ENCODE results near the gene ARHGAP10. TPM values are rescaled to one million over a fixed set of nuclear protein-coding genes. Genes with fewer than 3 reads are reported as not detected.

Gene ARHGAP10
- total RNA-seq, 1 donor from 2014 or later: 10.9 TPM

DNA sequence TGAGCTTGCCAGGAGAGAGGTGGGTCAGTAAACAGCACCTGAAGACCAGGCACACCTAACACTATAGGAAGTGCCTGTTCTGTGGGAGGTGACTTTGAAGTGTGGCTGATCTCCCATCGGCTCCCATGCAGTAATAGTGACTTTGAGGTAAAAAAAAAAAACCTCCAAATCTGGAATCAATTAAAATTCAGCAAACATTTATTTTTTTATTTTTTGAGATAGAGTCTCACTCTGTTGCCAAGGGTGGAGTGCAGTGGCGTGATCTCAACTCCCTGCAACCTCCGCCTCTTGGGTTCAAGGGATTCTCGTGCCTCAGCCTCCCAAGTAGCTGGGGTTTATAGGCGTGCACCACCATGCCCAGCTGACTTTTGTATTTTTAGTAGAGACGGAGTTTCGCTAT is 32.4 kb downstream of the ARHGAP10 start:
- no peak overlapping the region for H3K4me3 ChIP-seq (ENCODE audit: low read depth, low read length)
- DNase-seq (ENCODE audit: low read depth): no peak
- TF ChIP-seq, protein P1, sequence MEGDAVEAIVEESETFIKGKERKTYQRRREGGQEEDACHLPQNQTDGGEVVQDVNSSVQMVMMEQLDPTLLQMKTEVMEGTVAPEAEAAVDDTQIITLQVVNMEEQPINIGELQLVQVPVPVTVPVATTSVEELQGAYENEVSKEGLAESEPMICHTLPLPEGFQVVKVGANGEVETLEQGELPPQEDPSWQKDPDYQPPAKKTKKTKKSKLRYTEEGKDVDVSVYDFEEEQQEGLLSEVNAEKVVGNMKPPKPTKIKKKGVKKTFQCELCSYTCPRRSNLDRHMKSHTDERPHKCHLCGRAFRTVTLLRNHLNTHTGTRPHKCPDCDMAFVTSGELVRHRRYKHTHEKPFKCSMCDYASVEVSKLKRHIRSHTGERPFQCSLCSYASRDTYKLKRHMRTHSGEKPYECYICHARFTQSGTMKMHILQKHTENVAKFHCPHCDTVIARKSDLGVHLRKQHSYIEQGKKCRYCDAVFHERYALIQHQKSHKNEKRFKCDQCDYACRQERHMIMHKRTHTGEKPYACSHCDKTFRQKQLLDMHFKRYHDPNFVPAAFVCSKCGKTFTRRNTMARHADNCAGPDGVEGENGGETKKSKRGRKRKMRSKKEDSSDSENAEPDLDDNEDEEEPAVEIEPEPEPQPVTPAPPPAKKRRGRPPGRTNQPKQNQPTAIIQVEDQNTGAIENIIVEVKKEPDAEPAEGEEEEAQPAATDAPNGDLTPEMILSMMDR (conservative IDR thresholded peaks at IDR 0.05; ENCODE audit: low read depth, low read length): no peak

DNA sequence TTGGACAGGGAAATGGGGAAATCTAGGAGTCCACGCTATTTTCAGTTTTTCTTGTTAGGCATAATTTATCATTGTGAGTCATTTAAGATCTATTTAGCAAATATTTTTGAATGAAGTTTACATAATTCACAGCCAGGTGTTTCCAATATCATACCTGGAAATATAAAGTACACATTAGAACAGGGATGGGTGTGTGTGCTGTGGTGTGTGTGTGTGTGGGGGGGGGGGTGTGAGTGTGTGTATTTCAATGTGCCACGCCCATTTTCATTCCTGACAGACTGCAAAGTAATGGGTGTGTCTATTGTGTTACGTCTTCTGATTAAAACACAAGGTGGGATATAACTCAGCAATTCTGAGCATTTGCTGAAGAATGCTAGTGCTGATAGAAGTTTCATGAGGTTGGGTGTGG is 33.2 kb downstream of the ARHGAP10 start:
- no peak for DNase-seq (ENCODE audit: low read depth)
- no peak overlapping the region for H3K4me3 ChIP-seq (ENCODE audit: low read depth, low read length)
- TF ChIP-seq, protein P1 (conservative IDR thresholded peaks at IDR 0.05; ENCODE audit: low read depth, low read length): no peak

DNA sequence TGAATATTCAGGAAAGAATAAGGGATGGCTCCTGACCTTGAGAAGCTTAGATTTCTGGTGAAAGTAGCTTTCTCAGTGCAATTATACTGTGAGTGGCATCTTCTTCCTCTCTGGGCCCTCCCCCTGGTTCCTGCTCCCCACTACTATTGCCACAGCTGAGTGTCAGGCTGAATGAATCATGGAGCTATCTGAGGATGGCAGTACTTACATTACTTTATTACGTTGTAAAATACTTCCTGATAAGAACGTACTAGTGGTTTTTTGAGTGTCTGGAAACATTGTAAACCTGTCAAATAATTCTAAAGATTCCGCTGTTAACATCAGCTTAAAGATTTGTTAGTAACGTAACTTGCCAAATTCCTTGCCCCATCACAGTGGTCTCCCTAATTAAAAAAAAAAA is 36.2 kb downstream of the ARHGAP10 start:
- H3K4me3 ChIP-seq (ENCODE audit: low read depth, low read length): no peak overlapping the region
- no peak for DNase-seq (ENCODE audit: low read depth)
- TF ChIP-seq, protein P1 (conservative IDR thresholded peaks at IDR 0.05; ENCODE audit: low read depth, low read length): no peak

DNA sequence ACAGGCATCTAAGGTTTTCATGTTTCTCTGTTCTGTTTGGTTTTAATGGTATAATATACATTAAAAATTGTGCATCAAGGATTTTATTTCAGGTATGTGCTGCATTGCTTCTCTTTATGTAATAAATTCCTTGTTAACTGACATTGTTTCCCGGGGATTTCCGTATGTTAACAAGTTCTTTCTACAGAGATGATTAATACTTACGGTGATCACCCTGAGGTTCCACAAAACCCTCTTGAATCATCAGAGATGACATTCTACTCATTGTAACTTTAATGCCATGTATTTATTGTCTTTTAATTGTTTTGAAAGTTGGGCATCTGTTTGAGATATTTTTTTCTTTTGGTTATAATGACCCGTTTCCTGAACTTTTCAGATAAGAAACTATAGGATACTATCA is 37.5 kb downstream of the ARHGAP10 start:
- no peak for DNase-seq (ENCODE audit: low read depth)
- TF ChIP-seq, protein P1 (conservative IDR thresholded peaks at IDR 0.05; ENCODE audit: low read depth, low read length): no peak
- no peak overlapping the region for H3K4me3 ChIP-seq (ENCODE audit: low read depth, low read length)

DNA sequence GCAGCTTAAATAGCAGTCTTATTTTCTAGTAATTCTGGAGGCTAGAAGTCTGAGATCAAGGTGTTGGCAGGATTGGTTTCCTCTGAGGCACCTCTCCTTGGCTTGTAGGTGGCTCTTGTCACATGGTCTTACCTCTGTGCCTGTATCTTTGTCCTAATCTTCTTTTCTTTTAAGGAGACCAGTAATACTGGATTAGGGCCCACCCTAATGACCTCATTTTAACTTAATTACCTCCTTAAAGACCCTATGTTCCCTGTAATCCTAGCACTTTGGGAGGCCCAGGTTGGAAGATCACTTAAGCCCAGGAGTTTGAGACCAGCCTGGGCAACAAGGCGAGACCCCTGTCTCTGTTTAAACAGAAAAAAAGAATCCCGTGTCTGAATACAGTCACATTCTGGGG is 38.9 kb downstream of the ARHGAP10 start:
- no peak overlapping the region for H3K4me3 ChIP-seq (ENCODE audit: low read depth, low read length)

DNA sequence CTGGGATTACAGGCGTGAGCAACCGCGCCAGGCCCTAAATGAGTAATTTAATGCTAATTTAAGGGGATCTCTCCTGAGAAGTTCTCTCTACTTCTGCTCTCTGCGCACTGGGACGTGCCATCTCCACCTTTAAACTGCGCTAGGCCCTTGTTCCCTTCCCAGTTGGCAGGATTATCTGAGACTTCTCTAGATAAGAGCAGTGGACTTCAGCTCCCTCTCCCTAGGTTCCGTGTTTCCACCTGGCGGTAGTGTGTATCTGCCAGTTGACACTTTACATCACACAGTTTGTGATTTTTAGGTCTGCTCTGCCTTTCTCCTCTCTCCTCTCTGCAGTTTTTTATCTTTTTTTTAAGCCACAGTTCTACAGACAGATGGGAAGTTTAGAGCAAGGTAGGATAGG is 40.2 kb downstream of the ARHGAP10 start:
- no peak overlapping the region for H3K4me3 ChIP-seq (ENCODE audit: low read depth, low read length)
- TF ChIP-seq, protein P1 (conservative IDR thresholded peaks at IDR 0.05; ENCODE audit: low read depth, low read length): no peak
- DNase-seq (ENCODE audit: low read depth): no peak

More for the DNA sequence above, 38.9 kb downstream of the ARHGAP10 start:
- no peak for DNase-seq (ENCODE audit: low read depth)
- TF ChIP-seq, protein P1 (conservative IDR thresholded peaks at IDR 0.05; ENCODE audit: low read depth, low read length): no peak

DNA sequence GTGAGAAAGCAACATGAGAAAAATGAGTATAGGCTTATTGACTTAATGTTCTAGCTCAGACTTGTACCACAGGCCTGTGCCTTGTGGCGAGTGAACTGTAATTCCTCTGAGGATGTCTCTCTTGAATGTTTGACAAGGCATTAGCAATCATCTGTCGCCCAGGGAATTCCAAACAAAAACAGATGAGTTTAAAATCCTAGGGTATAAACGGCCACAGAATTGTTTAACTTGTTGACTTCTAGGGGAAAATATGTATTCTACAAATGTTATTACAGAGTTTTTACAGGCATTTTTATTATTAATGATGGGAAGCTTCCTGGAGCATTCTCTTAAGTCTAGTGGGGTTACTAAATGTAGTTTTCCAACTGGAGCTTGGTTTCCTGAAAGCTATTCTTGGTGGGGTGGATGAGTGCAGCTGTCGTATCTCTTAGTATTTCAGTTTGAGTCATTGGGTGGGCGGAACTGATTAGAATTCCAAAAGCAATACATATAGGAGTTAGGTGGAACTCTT is 40.6 kb downstream of the ARHGAP10 start:
- DNase-seq (ENCODE audit: low read depth): no peak
- no peak overlapping the region for H3K4me3 ChIP-seq (ENCODE audit: low read depth, low read length)
- TF ChIP-seq, protein P1 (conservative IDR thresholded peaks at IDR 0.05; ENCODE audit: low read depth, low read length): no peak

Measured in epithelial cell of proximal tubule (primary cell).